DLD1 (cell line): ENCODE results near the gene TRIP6.

ENCODE experiments used
- in situ Hi-C: cut with HindIII; loops from 2 replicates; pipeline ENCODE4 v1.10.0; 2017; ENCODE audit warnings: low sequenced_read_pairs

The TRIP6 gene, protein sequence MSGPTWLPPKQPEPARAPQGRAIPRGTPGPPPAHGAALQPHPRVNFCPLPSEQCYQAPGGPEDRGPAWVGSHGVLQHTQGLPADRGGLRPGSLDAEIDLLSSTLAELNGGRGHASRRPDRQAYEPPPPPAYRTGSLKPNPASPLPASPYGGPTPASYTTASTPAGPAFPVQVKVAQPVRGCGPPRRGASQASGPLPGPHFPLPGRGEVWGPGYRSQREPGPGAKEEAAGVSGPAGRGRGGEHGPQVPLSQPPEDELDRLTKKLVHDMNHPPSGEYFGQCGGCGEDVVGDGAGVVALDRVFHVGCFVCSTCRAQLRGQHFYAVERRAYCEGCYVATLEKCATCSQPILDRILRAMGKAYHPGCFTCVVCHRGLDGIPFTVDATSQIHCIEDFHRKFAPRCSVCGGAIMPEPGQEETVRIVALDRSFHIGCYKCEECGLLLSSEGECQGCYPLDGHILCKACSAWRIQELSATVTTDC

DNA sequence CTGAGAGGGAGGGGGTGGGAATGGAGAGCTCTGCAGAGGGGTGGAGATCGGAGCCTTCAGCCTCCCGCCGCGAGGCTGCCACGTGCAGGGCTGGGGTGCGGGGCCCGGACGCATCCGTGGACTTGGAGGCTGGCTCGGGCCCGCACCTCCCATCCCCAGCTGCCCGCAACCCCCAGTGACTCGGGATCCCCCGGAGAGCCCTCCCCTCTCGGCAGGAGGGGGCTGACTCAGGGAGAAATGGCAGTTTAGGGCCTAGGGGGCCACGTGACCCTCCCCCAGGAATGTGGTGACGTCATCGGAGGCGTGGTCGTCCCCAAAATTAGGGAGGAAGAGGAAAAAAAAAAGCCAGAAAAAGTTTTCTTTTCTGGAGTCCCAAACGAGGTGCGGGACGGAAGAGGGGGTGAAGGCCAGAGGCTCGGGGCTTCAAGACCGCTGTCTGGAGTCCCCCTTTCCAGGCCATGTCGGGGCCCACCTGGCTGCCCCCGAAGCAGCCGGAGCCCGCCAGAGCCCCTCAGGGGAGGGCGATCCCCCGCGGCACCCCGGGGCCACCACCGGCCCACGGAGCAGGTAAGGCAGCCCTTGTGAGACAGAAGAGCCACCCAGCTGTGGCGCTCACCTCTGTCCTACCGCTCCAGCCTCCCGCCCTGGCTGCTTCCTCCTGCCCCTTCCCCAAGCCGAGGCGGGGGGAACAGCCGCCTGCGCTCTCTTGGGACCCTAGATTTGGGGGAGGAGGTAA is at the start of gene TRIP6:
Gene TRIP6, plus strand, starts transcription at position 348 of the 736 bp plus-strand sequence. Its CDS starts 111 bp downstream, at position 459.
- in situ Hi-C loops, result no loop called here

DNA sequence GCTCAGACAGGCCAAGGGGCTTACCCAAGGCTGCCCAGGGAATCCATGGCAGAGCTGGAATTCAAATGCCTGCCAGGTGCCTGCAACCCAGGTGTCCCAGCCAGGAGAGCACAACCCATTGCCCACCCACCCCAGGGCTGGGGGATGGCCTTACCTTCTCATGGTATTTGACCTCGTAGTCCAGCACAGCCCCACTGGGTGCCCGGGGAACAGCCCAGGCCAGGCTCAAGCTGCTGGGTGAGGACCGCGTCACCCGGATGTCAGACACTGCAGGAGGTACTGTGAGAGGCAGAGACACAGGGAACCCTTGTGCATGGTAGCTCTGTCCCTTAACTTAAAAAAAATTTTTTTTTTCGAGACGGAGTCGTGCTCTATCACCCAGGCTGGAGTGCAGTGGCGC is 48.8 kb upstream of the TRIP6 start:
- in situ Hi-C loops, result no loop called here

DNA sequence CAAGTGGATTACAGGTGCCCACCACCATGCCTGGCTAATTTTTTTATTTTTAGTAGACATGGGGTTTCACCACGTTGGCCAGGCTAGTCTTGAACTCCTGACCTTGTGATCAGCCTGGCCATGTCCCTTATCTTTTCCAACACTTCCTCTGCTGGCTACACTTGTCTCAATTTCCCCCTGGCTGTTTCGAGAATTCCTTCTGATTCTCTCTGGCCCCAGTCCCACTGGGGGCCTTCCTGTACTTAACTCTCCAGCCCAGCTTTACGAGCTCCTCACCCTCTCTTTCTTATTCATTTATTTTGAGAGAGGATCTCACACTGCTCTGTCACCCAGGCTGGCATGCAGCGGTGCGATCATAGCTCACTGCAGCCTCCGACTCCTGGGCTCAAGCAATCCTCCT is 48.4 kb upstream of the TRIP6 start:
- in situ Hi-C loops, result no loop called here

DNA sequence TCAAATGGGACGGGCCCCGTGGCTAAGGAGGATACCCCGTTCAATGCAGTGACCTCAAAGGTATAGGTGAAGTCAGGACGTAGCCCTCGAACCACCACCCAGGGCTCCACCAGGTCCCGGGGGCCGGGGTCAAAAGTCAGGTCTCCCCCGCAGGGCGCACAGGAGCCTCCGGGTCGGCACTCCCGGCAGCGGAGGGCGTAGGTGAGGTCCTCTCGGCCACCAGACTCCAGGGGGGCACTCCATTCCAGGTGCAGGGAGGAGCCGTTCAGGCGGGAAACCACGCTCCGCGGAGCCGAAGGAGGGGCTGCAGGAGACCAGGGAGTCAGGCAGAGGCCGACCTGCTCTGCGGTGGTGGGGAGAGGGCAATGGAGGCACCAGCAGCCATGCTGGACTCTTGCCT is 47.6 kb upstream of the TRIP6 start:
- in situ Hi-C loops, result no loop called here

DNA sequence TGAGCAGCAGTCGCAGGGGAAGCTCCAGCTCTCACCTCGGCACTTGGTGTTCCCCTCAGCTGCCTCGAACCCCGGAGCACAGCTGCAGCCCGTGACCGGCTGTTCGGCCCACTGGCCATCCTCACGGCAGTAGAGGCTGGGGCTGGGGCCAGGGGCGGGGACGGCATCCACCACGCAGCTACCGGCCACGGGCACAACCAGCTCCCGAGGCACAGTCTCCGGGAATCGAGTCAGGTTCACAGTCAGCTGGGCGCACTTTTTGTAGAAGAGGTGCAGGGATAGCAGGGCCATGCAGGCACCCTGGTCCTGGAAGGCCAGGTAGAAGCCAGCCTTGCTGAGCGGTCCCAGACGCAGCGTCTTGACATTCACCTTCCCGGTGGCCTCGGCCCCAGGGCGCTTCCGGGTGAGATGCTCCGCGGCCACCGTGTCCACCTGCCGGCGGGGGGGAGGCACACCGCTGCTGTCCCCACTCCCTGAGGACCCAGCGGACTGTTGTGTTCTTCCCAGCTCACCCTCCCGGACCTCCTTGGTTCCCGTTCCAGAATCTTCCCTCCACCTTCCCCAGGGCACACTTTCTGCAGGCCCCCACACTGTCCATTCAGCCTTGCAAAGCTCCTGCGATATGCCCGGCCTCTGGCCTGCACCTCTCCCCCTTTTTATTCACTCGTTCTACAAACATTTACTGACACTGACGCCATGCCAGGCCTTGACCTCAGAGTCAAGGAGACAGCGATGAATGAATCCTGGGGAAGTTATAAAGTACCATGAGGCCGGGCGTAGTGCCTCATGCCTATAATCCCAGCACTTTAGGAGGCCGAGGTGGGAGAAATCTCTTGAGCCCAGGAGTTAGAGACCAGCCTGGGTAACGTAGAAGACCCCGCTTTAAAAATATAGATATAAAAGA is 44.7 kb upstream of the TRIP6 start:
- in situ Hi-C loops, result no loop called here

DNA sequence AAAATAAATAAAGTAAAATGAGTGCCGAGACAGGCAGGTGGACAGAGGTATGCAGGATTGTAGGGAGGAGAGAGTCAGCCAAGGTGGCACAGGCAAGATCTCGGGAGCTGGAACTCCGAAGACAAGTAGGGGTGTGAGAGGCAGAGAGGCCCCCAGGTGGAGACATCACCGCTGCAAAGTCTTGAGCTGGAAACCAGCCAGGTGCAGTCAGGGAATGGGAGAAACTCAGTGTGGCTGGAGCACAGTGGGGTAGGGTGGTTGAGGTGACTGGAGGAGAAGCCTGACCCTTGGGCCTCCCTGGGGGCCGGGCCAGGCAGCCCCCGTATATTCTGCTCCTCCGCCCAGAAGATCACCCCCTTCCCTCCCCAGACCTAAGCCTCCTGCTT is 44.1 kb upstream of the TRIP6 start:
- in situ Hi-C loops, result no loop called here

DNA sequence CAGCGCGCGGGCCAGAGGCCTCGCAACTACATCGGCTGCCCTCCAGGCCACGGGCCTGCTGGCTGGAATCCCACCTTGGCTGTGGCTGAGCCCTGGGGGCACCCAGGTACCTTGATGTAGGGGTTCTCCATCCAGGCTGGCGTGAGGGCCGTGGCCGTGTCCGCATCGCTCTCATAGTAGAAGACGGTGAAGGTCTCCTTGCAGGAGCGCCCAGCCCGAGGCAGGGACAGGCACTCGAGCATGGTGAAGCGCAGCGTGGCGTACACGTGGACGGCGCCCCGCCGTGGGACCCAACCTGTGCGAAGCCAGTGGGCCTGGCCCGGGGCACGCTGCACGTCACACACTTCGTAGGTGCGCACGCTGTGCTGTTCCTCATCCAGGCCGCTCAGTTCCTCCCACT is 43.7 kb upstream of the TRIP6 start:
- in situ Hi-C loops, result no loop called here

DNA sequence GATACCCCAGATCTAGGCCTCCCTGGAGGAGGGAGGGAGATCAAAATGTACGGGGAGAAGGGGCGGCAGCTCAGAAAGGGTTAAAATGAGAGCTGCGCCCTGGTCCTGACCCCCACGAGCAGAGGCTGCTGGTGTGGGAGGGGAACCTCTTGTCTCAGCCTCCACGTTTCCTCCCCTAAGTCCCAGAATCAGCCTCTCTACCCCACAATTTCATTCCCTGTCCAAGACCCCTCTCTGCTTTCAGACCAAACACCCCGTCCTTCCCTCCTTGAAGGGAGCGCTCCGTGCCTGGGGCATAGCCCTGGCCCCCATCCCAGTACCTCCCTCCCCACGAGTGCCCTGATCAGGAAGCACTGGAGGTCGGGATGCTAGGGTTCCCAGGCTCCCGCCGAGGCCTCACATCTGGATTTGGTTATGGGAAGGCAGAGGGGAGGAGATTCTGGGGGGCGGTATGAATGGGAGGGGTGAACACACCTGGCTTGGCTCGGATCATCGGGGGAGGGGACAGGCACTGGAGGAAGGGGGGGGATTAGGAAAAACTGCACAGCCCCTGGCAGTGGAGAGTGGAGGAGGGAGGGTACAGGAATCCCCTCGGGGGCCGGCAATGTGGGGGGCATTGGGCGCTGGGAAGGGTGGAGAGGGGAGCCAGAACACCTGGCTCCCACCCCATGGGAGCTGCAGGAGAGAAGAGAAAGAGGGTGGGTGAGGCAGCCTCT is 42.5 kb upstream of the TRIP6 start:
- in situ Hi-C loops, result no loop called here

DNA sequence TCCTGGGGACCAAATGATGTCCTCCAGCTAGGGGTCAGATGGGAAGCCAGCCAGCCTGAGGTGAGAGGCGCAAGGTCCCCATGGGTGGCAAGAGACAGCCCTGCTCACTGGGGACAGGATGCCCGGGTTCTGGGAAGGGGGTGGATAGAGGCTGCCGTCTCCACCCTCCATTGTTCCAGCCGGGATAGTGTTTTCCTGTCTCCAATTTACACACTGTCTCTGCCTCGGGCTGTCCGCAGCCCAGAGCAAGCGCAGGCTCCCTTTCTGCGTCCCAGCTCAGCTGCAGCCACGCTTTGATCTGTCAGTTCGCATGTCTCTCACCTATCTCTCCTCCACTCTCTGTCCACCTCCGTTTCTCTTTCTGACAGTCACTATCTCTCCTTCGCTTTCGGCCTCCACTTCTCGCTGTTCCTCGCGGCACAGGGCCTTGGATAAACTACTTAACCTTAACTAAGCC is 41.9 kb upstream of the TRIP6 start:
- in situ Hi-C loops, result no loop called here

DNA sequence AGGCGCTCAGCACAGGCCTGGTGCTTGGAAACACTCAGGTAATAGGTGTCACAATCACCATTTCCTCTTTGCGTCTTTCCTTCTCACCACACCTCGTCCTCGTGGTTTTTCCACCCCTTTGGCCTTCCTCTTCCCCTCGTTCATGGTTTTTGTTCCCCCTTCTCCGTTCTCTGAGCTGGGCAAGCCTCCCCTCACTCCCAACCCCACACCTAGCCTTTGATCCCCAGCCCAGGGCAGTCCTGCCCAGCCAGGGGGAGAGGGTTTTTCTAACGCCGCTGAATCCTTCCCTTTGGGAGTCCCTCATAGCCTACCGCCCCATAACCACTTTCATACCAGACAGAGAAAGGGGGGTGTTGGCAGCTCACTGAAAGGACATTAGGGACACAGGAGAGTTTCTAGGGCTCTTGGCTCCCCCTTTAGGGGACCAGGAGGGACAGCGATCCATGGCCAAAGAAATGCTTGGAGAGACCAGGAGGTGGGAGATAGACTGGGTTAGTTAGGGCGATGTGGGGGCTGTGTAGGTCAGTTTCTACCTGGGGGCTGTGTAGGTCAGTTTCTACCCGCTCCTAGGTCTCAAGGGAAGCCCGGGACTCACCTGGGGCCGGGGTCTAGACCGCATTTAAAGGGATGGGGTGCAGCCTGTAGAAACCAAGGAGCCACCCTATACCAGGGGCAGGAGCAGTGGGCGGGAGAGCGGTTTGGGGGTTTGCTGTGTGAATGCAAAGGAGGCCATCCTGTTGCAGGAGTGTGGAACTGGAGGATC is 41.3 kb upstream of the TRIP6 start:
- in situ Hi-C loops, result no loop called here

DNA sequence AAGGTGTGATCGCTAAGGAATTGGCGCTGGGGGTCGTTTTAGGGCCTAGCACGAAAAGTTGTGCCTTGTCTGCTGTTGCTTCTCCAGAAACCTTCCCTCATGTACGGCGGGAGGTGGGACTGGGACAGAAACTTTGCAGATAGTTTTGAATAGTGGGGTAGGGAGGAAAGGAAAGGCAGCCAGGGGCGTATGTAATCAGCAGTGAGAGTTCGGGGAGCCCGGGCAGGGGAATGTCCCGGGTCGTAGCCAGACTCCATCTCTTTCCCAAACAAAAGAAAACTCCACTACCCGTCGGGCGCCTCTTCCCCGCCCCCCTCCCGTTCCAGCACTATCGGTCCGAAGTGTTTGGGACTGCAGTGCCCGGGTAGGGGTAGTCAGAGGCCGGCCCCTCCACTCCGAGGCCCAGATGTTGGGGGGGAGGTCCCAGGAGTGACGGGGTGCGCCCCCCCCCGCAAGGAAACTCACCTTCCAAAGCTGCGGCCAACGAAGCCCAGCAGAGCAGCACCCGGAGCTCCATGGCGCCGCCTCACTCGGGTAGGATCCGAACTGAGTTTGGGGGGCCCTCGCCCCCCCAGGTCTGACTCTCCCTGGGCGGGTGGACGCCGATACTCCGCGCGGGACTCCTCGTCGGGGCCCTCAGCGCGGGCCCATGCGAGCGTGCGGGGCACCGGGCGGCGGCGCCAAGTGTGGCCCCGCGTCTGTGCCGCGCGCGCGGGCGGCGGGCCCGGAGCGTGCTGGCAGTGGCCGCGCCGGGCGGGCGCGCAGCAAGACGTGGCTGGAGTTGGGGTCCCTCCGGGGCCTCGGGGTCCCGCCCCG is 40.5 kb upstream of the TRIP6 start:
- in situ Hi-C loops, result no loop called here

DNA sequence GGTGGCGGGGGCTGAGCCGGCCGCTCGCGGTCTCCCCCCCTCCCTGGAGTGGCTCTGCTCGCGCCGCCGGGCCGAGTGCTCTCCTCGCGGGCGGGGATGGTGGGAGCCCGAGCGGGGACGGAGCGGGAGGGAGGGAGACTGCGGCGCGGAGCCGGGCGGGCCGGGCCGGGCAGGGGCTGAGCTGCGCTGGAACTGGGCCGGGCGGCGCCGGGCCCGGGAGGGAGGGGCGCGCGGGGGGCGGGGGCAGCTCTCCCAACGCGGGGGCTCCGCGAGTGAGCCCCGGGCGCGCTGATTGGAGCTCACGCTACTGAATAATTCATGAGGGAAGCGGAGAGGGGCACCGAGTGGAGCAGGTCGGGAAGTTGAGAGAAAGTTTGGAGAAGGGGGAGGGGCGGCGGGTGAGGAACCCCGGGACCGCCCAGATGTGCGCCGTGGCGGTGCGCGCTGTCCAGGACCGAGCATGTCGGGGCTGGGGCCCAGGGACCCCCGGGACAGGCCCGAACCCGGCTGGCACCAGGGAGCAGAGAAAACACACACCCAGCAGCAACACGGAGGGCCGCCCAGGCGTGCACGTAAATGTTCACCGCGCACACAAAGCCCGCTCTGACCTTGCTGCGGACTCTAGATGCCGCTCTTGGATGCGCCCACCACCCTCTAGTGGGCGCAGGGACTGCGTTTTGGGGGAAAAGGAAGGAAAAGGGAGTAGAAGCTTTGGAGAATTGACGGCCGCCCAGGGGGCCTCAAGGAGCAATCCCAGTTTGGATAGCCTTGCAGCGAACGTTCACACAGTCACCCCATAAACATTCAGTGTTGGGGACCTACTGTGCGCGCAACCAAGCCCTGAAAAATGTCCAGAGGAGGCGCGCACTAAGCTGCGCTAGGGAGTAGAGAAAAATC is 39.6 kb upstream of the TRIP6 start, which contains the start of gene EPHB4:
Gene EPHB4, minus strand, starts transcription at position 194 of the 897 bp plus-strand sequence. CDS start 493 bp downstream, outside the sequence.
- in situ Hi-C loops, result no loop called here

DNA sequence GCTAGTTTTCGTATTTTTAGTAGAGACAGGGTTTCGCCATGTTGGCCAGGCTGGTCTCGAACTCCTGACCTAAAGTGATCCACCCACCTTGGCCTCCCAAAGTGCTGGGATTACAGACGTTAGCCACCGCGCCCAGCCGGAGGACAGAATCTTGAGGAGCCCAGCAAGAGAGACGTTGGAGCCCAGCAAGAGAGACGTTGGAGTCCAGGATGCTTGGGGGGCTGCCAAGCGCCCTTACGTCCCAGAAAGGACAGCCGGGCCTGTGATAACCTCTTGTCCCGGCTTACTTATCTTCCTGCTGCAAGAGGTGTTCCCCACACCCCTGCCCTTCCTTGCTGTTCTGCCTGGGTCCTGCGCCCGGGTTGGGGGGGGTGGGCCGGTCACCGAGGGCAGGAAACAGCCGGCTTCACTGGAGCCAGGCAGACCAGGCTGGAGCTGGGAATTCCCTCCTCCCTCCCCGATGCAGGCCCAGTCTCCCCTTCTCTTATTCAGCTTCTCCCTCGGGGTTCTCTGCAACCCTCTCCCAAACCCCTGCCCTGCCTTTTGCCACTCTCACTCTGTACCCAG is 38.0 kb upstream of the TRIP6 start:
- in situ Hi-C loops, result no loop called here

DNA sequence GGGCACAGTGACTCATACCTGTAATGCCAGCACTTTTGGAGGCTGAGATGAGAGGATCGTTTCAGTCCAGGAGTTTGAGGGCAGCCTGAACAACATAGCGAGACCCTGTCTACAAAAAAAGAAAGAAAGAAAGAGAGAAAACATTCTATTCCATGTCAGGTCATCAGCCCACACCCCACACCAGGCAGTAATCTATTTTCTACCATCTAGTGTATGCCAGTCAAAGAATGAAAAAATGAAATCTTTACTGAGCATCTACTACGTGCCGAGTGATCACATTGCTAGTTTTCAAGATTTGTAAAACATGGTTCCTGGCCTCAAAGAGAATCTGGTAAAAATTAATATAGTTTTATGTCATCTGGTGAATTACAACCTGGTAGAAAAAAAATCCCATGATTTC is 36.8 kb upstream of the TRIP6 start:
- in situ Hi-C loops, result no loop called here

DNA sequence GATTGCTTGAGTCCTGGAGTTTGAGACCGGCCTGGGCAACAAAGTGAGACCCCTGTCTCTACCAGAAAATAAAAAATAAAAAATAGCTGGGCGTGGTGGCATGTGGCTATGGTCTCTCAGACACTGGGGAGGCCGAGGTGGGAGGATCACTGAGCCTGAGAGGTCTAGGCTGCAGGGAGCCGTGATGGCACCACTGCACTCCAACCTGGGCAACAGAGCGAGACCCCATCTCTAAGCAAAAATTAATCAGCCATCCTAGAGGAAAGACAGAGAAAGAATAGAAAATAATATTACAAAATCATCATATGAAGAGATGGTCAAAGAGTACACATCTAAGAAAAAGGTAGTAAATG is 34.9 kb upstream of the TRIP6 start:
- in situ Hi-C loops, result no loop called here

DNA sequence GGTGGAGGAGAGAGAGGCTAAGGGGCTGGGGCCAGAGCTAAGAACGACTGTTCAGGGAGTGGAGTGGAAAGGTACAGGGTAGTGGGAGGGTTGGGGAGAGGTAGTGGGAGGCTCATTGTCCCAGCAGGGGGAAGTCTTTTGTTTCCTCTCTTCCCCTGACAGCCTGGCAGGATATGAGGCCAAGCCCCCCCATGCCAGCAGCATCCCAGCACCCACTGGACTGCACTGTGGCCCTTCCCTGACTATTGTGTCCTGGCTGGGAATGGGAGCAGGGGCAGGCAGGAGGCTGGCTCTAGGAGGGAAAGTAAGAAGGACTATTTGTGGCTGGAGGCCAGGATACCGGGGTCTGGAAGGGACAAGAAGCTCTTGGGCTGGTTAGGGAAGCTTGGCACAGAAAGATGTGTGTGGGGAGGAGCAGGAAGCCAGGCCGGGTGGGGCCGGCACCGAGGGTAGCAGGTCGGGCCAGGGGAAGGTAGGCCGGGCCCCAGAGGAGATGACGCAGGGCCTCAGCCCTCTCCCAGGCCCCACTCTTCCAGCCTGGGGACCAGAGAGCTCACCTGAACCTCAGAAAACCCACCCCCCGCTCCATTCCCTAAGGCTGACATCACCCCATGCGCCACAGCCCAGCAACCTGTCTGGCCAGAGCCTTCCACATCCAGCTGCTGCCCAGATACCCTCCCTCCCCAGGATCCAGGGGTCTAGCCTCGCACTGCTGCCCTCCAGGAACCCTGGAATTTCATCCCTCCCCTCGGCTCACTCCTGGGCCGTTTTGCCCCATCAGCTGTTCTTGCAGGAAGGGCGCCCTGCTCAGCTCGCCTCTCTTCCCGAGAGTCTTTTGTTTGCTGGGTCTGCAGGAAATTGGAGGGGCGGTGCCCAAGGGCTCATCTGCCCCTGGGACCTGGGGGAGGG is 31.0 kb upstream of the TRIP6 start:
- in situ Hi-C loops, result no loop called here

DNA sequence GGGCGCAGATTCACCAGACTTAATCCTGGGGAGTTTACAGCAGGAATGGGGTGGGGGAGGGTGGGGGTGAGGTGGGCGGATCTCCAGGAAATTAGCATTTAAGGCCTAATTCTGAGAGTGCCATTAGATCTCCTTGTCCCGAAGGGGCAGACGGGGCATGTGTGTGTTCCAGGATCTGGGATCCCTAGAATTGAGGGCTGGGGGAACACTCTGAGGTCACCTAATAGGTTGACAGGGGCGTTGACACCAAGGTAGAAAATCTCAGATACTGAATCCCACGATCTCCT is 30.4 kb upstream of the TRIP6 start:
- in situ Hi-C loops, result no loop called here
